GOT3 (cell line): ENCODE data around the gene DGCR2.
"Not testable (repeated sequence)": the region's sequence is repeated elsewhere in the genome, so short reads cannot be mapped to it uniquely, and the experiment has no call there.

Source experiments
- DNase-seq: peaks from one replicate; lab custom pipeline; 2025; ENCODE audit warnings: mixed read lengths; lab: John Stamatoyannopoulos, UW

Gene DGCR2

DNA sequence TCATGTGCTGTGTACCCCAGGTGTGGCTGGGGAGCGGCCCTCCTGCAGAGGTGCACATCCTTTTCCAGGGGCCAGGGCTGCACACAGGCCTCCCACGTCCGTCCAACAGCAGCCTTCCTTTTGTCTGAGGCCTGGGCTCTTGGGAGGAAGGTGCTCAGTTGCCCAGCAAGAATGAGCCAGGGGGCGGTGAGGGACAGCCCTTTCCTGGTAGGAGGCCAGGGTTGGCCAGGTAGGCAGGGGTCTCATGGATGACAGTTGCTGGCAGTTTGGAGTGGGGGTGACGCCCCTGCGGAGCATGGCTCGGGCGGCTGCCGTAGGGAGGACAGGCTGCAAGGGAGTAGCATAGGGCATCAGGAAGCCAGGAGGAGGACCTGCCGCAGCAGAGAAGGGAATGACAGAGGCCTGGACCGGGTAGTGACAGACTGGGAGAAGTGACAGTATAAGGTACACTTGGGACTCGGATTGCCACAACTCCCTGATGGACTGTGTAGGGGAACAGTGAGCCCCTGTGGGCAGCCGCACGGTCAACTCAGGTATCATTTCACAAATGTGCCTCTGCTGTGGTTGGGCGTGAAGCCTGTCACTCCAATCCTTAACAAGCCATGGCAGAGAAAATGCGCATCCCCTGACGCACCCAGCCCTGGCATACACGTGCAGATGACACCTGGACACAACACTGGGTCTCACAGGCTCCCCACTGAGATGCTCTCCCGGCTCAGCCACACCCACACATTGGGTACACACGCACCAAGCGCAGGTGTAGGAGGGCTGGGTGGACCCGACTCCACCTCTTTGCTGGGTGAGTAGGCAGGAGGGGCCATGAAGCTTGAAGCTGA, 79.7 kb downstream of the DGCR2 start:
- DNase-seq = no peak

- no peak for DNase-seq
Observed at GRCh38 chr22:19041704-19042074, 80.5 kb downstream of the DGCR2 start.

GRCh38 chr22:19040888-19041703, 81.1 kb downstream of the DGCR2 start:
- DNase-seq = no peak

- no peak for DNase-seq
Observed at GRCh38 chr22:19040391-19040861, 81.8 kb downstream of the DGCR2 start.

GRCh38 chr22:19039796-19040280, 82.4 kb downstream of the DGCR2 start:
- DNase-seq = no peak

- DNase-seq = no peak
Observed at GRCh38 chr22:19039448-19039780, 82.8 kb downstream of the DGCR2 start.

GRCh38 chr22:19038728-19039447, 83.3 kb downstream of the DGCR2 start:
- DNase-seq = no peak

DNA sequence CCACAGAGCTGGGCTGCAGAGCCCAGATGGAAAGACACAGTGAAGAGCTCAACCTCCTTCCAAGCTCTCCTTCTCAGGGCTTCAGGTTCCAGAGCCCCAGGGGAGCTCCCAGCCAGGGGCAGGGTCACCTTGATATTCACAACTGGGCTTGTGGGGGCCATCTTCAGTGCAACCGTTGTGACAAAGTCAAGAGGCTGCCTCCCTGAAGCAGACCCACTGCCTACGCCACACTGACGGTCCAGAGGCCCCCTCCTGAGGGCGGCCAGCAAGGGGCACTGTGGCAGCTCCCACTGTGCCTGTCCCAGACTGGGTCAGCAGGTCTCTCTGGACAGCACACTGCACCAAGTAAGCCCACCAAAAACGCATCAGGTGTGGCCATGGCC, 84.1 kb downstream of the DGCR2 start:
- DNase-seq = no peak

- no peak for DNase-seq
Observed at GRCh38 chr22:19037282-19038163, 84.7 kb downstream of the DGCR2 start.

DNA sequence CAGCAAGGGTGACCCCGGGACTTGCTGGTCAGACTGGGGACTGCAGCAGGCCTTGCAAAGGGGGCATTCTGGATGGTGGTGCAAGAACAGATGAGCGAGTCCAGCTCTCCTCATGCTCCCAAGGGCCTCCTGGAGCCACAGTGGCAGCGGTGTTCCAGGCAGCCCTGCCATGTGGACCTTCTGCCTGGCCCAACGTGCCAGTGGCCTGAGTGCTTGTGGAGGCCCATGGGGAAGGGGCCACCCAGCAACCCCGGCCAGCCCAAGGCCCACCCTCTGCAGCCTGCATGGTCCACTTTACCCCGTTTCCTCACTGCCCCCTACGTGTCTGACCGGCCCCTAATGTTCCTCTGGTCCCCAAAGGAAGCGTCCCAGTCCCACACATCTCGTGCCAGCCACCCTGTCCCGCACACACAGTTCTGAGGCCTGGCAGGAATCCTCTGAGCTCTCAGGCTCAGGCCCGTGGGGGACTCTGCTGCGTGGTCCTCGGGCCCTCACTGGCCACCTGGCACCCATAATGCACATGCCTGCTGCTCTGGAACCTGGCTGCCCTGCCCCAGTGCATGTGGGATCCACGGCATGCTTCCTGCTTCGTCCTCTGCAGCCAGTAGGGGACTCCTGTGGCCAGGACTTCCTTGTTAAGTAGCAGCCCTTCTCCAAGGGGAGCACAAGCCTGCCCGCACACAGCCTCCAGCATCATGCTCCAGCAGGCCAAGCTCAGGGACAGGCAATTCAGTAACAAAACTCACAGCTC, 85.5 kb downstream of the DGCR2 start:
- DNase-seq = no peak

GRCh38 chr22:19036229-19036522, 86.0 kb downstream of the DGCR2 start:
- DNase-seq = no peak

DNA sequence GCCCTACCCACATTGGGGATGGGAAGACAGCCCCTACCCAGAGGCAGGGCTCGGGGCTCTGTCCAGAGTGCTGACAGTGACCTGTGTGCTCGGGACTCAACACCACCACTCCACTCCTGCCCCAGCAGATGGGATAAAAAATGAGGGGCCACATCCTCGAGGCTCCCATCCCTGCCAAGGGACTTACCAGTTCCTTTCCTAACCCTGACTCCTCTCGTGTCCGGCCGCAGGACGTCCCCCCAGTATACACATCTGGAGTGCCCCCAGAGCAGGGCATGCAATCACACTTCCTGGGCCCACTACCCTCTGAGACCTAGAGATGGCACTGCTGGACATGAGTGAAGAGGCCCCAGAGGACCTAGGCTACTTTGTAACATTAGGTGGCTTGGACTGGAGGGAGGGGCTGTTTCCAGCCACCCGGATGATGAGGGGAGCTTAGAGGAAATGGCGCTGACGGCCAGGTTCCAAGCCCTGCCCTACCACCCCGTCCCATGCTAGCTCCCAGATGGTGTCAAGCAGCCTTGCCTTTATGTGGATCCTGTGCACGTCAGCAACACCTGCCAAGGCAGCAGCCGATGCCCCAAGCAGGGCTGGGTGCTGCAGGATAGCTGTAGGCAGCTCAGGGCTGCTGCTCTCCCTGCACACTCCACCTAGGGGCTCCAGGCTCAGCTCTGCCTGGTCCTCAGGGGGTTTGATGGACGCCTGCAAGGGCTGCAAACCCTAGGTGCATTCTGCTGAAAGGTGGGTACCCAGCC, 86.6 kb downstream of the DGCR2 start:
- DNase-seq = no peak

DNA sequence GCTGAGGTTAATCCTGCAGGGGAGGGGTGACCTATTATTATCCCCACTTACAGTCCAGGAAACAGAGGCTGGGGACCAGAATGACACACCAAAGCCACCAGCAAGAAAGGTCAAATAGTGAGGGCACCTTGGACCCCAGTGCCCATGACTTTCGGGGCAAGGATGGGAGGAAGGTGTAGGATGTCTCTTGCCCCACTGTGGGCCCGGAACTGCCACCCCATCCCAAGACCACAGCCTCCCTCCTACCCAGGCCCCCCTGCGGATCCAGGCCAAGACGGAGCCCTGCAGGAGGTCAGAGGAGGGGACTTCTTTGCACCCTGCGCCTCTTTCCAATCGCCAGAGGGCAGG, 87.1 kb downstream of the DGCR2 start:
- DNase-seq = not testable (repeated sequence)

GRCh38 chr22:19034724-19035120, 87.5 kb downstream of the DGCR2 start:
- DNase-seq = not testable (repeated sequence)

GRCh38 chr22:19034031-19034723, 88.0 kb downstream of the DGCR2 start:
- not testable (repeated sequence) for DNase-seq

DNA sequence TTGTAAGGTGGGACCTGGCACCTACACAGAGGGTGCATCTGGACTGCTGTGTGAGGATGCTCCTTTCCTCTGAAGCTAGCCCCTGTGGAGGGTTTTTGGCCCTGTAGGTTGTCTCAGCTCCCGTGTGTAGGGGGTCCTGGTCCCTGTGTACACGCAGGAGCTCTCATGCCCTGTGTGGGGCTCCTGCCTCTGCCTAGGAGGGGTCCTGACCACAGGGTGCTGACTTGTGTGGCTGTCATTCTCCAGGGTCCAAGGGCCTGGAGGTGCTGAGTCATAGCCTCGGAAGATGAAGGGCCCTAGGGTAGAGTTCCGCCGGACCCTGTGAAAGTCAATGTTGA, 88.7 kb downstream of the DGCR2 start:
- not testable (repeated sequence) for DNase-seq

- DNase-seq = not testable (repeated sequence)
Observed at GRCh38 chr22:19032898-19033567, 89.2 kb downstream of the DGCR2 start.

- not testable (repeated sequence) for DNase-seq
Observed at GRCh38 chr22:19032156-19032785, 89.9 kb downstream of the DGCR2 start.

GRCh38 chr22:19030889-19031252, 91.3 kb downstream of the DGCR2 start:
- not testable (repeated sequence) for DNase-seq
